ENCODE results near the gene BDNF.
"Not testable (repeated sequence)": the region's sequence is repeated elsewhere in the genome, so short reads cannot be mapped to it uniquely, and the experiment has no call there.

BDNF gene

DNA sequence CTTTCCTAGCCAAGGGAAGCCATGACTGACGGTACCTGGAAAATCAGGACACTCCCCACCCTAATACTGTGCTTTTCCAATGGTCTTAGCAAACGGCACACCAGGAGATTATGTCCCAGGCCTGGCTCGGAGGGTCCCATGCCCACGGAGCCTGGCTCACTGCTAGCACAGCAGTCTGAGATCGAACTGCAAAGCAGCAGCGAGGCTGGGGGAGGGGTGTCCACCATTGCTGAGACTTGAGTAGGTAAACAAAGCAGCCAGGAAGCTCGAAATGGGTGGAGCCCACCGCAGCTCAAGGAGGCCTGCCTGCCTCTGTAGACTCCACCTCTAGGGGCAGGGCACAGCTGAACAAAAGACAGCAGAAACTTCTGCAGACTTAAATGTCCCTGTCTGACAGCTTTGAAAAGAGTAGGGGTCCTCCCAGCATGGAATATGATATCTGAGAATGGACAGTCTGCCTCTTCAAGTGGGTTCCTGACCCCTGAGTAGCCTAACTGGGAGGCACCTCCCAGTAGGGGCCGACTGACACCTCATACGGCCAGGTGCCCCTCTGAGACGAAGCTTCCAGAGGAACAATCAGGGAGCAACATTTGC lies 34.6 kb downstream of the BDNF start:
- not testable (repeated sequence) for H3K27me3 ChIP-seq (ENCODE audit: control insufficient read depth in 1 of 2, insufficient read depth in 1 of 2, low read length in 2 of 2); H3K9me3 ChIP-seq (ENCODE audit: control insufficient read depth, low read length); H2AFZ ChIP-seq (ENCODE audit: low read depth, low read length); H2BK120ac ChIP-seq (ENCODE audit: low read depth, low read length); H3K4me3 ChIP-seq (ENCODE audit: insufficient read depth in 1 of 2, low read depth in 1 of 2, low read length in 2 of 2); H3K36me3 ChIP-seq (ENCODE audit: control insufficient read depth in 1 of 2, insufficient read depth in 2 of 2, low read depth in 1 of 2, low read length in 2 of 2); H3K27ac ChIP-seq (ENCODE audit: low read length, poor library complexity, severe bottlenecking); H4K91ac ChIP-seq (ENCODE audit: low read length); H3K79me1 ChIP-seq (replicated peaks; ENCODE audit: low read length, poor library complexity, severe bottlenecking); H3K4ac ChIP-seq (ENCODE audit: low read depth in 1 of 2, low read length in 2 of 2); H2BK5ac ChIP-seq (ENCODE audit: low read depth, low read length, poor library complexity, severe bottlenecking); H3K4me2 ChIP-seq (ENCODE audit: low read length, poor library complexity, severe bottlenecking); H3K14ac ChIP-seq (ENCODE audit: low read length in 2 of 2); H3K18ac ChIP-seq (ENCODE audit: low read depth in 1 of 2, low read length in 2 of 2); H3K23ac ChIP-seq (ENCODE audit: low read length in 2 of 2); H3K4me1 ChIP-seq (ENCODE audit: control insufficient read depth, insufficient read depth, low read depth, low read length); H3K9ac ChIP-seq (ENCODE audit: low read length); DNase-seq; H2AK5ac ChIP-seq (ENCODE audit: low read length, severe bottlenecking); H2BK12ac ChIP-seq (ENCODE audit: low read length in 2 of 2); H4K8ac ChIP-seq (ENCODE audit: low read length); H2BK15ac ChIP-seq (ENCODE audit: low read depth, poor library complexity, severe bottlenecking)
- 72% methylated on average over 10 of the region's 11 CpGs for WGBS

- peaks cover 3 to 4% of the 10 kb centered on the region in 2 experiments for H3K36me3 ChIP-seq (ENCODE audit: control insufficient read depth in 1 of 2, insufficient read depth in 2 of 2, low read depth in 1 of 2, low read length in 2 of 2)
- H3K27me3 ChIP-seq (ENCODE audit: control insufficient read depth in 1 of 2, insufficient read depth in 1 of 2, low read length in 2 of 2), result no peaks in the 10 kb centered on the region
- H2AFZ ChIP-seq (ENCODE audit: low read depth, low read length), result no peak overlapping the region
- H3K9ac ChIP-seq (ENCODE audit: low read length), result no peak overlapping the region
- no peak for DNase-seq
- H2BK5ac ChIP-seq (ENCODE audit: low read depth, low read length, poor library complexity, severe bottlenecking), result no peak overlapping the region
- H3K4me2 ChIP-seq (ENCODE audit: low read length, poor library complexity, severe bottlenecking), result no peak overlapping the region
- H4K91ac ChIP-seq (ENCODE audit: low read length), result no peak overlapping the region
- no peak overlapping the region for H2BK120ac ChIP-seq (ENCODE audit: low read depth, low read length)
- H3K4ac ChIP-seq (ENCODE audit: low read depth in 1 of 2, low read length in 2 of 2), result no peak overlapping the region
- no peak overlapping the region for H2BK12ac ChIP-seq (ENCODE audit: low read length in 2 of 2)
- no peak overlapping the region for H3K23ac ChIP-seq (ENCODE audit: low read length in 2 of 2)
- H2BK15ac ChIP-seq (ENCODE audit: low read depth, poor library complexity, severe bottlenecking), result no peak overlapping the region
- peaks cover 3% of the 10 kb centered on the region for H3K4me1 ChIP-seq (ENCODE audit: control insufficient read depth, insufficient read depth, low read depth, low read length)
- H3K4me3 ChIP-seq (ENCODE audit: insufficient read depth in 1 of 2, low read depth in 1 of 2, low read length in 2 of 2), result no peak overlapping the region
- H3K27ac ChIP-seq (ENCODE audit: low read length, poor library complexity, severe bottlenecking), result no peak overlapping the region
- H3K79me1 ChIP-seq (replicated peaks; ENCODE audit: low read length, poor library complexity, severe bottlenecking), result peaks cover 13% of the 10 kb centered on the region
- 100% methylated on average over 1 of the region's 2 CpGs for WGBS
- no peak overlapping the region for H4K8ac ChIP-seq (ENCODE audit: low read length)
- H3K14ac ChIP-seq (ENCODE audit: low read length in 2 of 2), result no peak overlapping the region
- no peaks in the 10 kb centered on the region for H3K9me3 ChIP-seq (ENCODE audit: control insufficient read depth, low read length)
- H2AK5ac ChIP-seq (ENCODE audit: low read length, severe bottlenecking), result no peak overlapping the region
- H3K18ac ChIP-seq (ENCODE audit: low read depth in 1 of 2, low read length in 2 of 2), result no peak overlapping the region
Measured at GRCh38 chr11:27663326-27663725, 36.9 kb downstream of the BDNF start.

GRCh38 chr11:27660171-27660570 lies 40.1 kb downstream of the BDNF start:
- H2AFZ ChIP-seq (ENCODE audit: low read depth, low read length), result no peak overlapping the region
- no peak overlapping the region for H3K18ac ChIP-seq (ENCODE audit: low read depth in 1 of 2, low read length in 2 of 2)
- no peaks in the 10 kb centered on the region for H3K27me3 ChIP-seq (ENCODE audit: control insufficient read depth in 1 of 2, insufficient read depth in 1 of 2, low read length in 2 of 2)
- no peaks in the 10 kb centered on the region for H3K4me1 ChIP-seq (ENCODE audit: control insufficient read depth, insufficient read depth, low read depth, low read length)
- no peak overlapping the region for H2BK15ac ChIP-seq (ENCODE audit: low read depth, poor library complexity, severe bottlenecking)
- no peak overlapping the region for H2AK5ac ChIP-seq (ENCODE audit: low read length, severe bottlenecking)
- H3K4ac ChIP-seq (ENCODE audit: low read depth in 1 of 2, low read length in 2 of 2), result no peak overlapping the region
- H3K14ac ChIP-seq (ENCODE audit: low read length in 2 of 2), result no peak overlapping the region
- 86% methylated on average over 1 of the region's 3 CpGs for WGBS
- no peak overlapping the region for H2BK5ac ChIP-seq (ENCODE audit: low read depth, low read length, poor library complexity, severe bottlenecking)
- no peak overlapping the region for H3K27ac ChIP-seq (ENCODE audit: low read length, poor library complexity, severe bottlenecking)
- no peak overlapping the region for H3K23ac ChIP-seq (ENCODE audit: low read length in 2 of 2)
- peaks cover 31% of the 10 kb centered on the region for H3K79me1 ChIP-seq (replicated peaks; ENCODE audit: low read length, poor library complexity, severe bottlenecking)
- H2BK120ac ChIP-seq (ENCODE audit: low read depth, low read length), result no peak overlapping the region
- no peak overlapping the region for H2BK12ac ChIP-seq (ENCODE audit: low read length in 2 of 2)
- H4K8ac ChIP-seq (ENCODE audit: low read length), result no peak overlapping the region
- no peak overlapping the region for H3K4me2 ChIP-seq (ENCODE audit: low read length, poor library complexity, severe bottlenecking)
- H3K36me3 ChIP-seq (ENCODE audit: control insufficient read depth in 1 of 2, insufficient read depth in 2 of 2, low read depth in 1 of 2, low read length in 2 of 2), result peaks cover 21 to 27% of the 10 kb centered on the region in 2 experiments
- H3K9ac ChIP-seq (ENCODE audit: low read length), result no peak overlapping the region
- DNase-seq, result no peak
- H3K4me3 ChIP-seq (ENCODE audit: insufficient read depth in 1 of 2, low read depth in 1 of 2, low read length in 2 of 2), result no peak overlapping the region
- H4K91ac ChIP-seq (ENCODE audit: low read length), result no peak overlapping the region
- no peaks in the 10 kb centered on the region for H3K9me3 ChIP-seq (ENCODE audit: control insufficient read depth, low read length)

DNA sequence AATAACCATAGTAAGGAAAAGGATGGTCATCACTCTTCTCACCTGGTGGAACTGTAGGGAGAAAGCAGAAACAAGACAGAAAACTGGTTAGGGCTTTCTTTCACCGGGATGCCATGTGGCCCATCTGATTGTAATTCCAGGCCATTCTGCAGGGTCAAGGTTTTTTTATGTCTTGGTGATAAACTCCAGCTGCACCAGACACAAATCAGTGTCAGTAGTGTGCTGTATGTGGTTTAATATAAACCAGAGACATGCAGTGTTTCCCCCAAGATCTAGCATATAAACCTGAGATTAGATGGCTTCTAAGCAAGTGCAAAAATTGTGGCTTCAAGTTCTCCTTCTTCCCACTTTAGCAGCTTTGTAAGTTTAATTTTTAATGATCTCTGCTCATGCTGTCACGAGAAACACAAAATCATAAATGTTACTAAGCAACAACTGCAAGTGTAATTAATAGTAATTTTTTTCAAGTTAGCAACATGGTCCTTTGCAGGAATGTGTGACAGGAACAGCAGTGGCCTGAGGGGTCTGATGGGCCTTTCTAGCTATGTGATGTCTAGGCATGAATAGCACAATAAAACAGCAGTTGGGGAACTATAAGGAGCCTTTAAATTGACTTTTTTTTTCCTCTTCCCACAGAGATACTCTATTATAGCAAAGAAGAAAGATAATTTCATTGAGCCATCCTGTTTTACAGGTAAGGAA lies 41.6 kb downstream of the BDNF start:
- Histone ChIP-seq H2AK5ac (ENCODE audit: low read length, severe bottlenecking) (no peak overlapping the region), H4K91ac (ENCODE audit: low read length) (no peak overlapping the region), H3K4ac (ENCODE audit: low read depth in 1 of 2, low read length in 2 of 2) (no peak overlapping the region), H3K23ac (ENCODE audit: low read length in 2 of 2) (no peak overlapping the region), H3K27ac (ENCODE audit: low read length, poor library complexity, severe bottlenecking) (no peak overlapping the region), H3K4me1 (ENCODE audit: control insufficient read depth, insufficient read depth, low read depth, low read length) (no peaks in the 10 kb centered on the region), H3K4me3 (ENCODE audit: insufficient read depth in 1 of 2, low read depth in 1 of 2, low read length in 2 of 2) (no peak overlapping the region), H3K79me1 (replicated peaks; ENCODE audit: low read length, poor library complexity, severe bottlenecking) (peaks cover 34% of the 10 kb centered on the region), H3K36me3 (ENCODE audit: control insufficient read depth in 1 of 2, insufficient read depth in 2 of 2, low read depth in 1 of 2, low read length in 2 of 2) (peaks cover 21 to 27% of the 10 kb centered on the region in 2 experiments), H2BK120ac (ENCODE audit: low read depth, low read length) (no peak overlapping the region), H2BK12ac (ENCODE audit: low read length in 2 of 2) (no peak overlapping the region), H3K9ac (ENCODE audit: low read length) (no peak overlapping the region), H3K14ac (ENCODE audit: low read length in 2 of 2) (no peak overlapping the region), H3K4me2 (ENCODE audit: low read length, poor library complexity, severe bottlenecking) (no peak overlapping the region), H2BK15ac (ENCODE audit: low read depth, poor library complexity, severe bottlenecking) (no peak overlapping the region), H2AFZ (ENCODE audit: low read depth, low read length) (no peak overlapping the region), H4K8ac (ENCODE audit: low read length) (no peak overlapping the region), H3K27me3 (ENCODE audit: control insufficient read depth in 1 of 2, insufficient read depth in 1 of 2, low read length in 2 of 2) (no peaks in the 10 kb centered on the region), H3K9me3 (ENCODE audit: control insufficient read depth, low read length) (no peaks in the 10 kb centered on the region), H3K18ac (ENCODE audit: low read depth in 1 of 2, low read length in 2 of 2) (no peak overlapping the region), H2BK5ac (ENCODE audit: low read depth, low read length, poor library complexity, severe bottlenecking) (no peak overlapping the region)
- 91% methylated on average over 1 of the region's 2 CpGs for WGBS
- no peak for DNase-seq

Measured in mesenchymal stem cell (in vitro differentiated cells and primary cell).